MCF 10A (cell line): ENCODE results near the gene GSTO2. TPM values are rescaled to one million over a fixed set of nuclear protein-coding genes. Genes with fewer than 3 reads are reported as not detected.

Experiments
- BruUV-seq: library from RNA; stranded (reverse); fragments of 400-500 nt; replicated peaks from 2 replicates; lab custom pipeline; 2021; lab: Mats Ljungman, UMichigan
- CTCF ChIA-PET: fragments of 300-600 bp; sonication (Branson Sonifier 250); formaldehyde crosslinking; extraction: SDS; loops from one replicate; lab custom pipeline; 2021; ENCODE audit warnings: antibody characterized with exemption, inconsistent platforms; lab: Yijun Ruan, JAX
- POLR2A ChIA-PET: fragments of 300-600, 350-650 bp; sonication (Branson Sonifier 250); formaldehyde crosslinking; extraction: SDS; loops from one replicate; lab custom pipeline; 2020; ENCODE audit warnings: antibody characterized with exemption, inconsistent platforms; lab: Yijun Ruan, JAX
- DNase-seq: peaks from one replicate; pipeline ENCODE4 v3.0.0-alpha.2; 2018; ENCODE audit not compliant: unreplicated experiment
- H3K27ac Mint-ChIP-seq: one replicate; pipeline ENCODE4 v1.8.0; 2022; ENCODE audit warnings: mild to moderate bottlenecking, low read depth, mixed read lengths; ENCODE audit not compliant: unreplicated experiment
- H3K27me3 Mint-ChIP-seq: one replicate; pipeline ENCODE4 v1.8.0; 2022; ENCODE audit warnings: mixed read lengths; ENCODE audit not compliant: insufficient read depth, unreplicated experiment
- H3K36me3 Mint-ChIP-seq: one replicate; pipeline ENCODE4 v1.8.0; 2022; ENCODE audit warnings: mild to moderate bottlenecking, moderate library complexity, mixed read lengths; ENCODE audit not compliant: insufficient read depth, unreplicated experiment
- H3K4me1 Mint-ChIP-seq: one replicate; pipeline ENCODE4 v1.8.0; 2022; ENCODE audit warnings: mixed read lengths; ENCODE audit not compliant: insufficient read depth, unreplicated experiment
- H3K4me3 Mint-ChIP-seq: one replicate; pipeline ENCODE4 v1.8.0; 2022; ENCODE audit warnings: mild to moderate bottlenecking, moderate library complexity, mixed read lengths; ENCODE audit not compliant: unreplicated experiment
- H3K9me3 Mint-ChIP-seq: one replicate; pipeline ENCODE4 v1.8.0; 2022; ENCODE audit warnings: mixed read lengths; ENCODE audit not compliant: unreplicated experiment
- CTCF ChIP-seq: fragments of 200-600 bp; IDR thresholded peaks from one replicate; pipeline ENCODE4 v1.8.0; 2022; ENCODE audit warnings: antibody characterized with exemption, mild to moderate bottlenecking; ENCODE audit not compliant: unreplicated experiment
- intact Hi-C: fragments of 100-400 bp; cut with micrococcal nuclease; formaldehyde crosslinking; loops from 2 replicates; pipeline ENCODE4 v1.14.1; 2022
- total RNA-seq: library from RNA; stranded (reverse); gene quantifications from 2 replicates; pipeline ENCODE4 v1.2.3, GENCODE V29; 2022

GSTO2 gene
- total RNA-seq, 1 experiment from 2014 or later, result 40.9 TPM

- CTCF ChIA-PET, result interaction anchor here (0.8 to 14.7 kb wide), 2 partner anchors 15 to 34 kb away, joined by 4 to 139 read pairs; partner anchors contain the start of gene GSTO2
- POLR2A ChIA-PET, result interaction anchor here (0.7 to 5.8 kb wide), 12 partner anchors 9 to 1612 kb away, joined by 3 to 56 read pairs (median 10); partner anchors contain the start of genes GSTO2, ITPRIP and SFR1
- peaks cover 46% of the 10 kb centered on the region for H3K4me1 Mint-ChIP-seq
- no peaks in the 10 kb centered on the region for H3K27me3 Mint-ChIP-seq
- H3K9me3 Mint-ChIP-seq, result no peaks in the 10 kb centered on the region
- no TSS peak for BruUV-seq
- H3K27ac Mint-ChIP-seq, result no peak overlapping the region
- intact Hi-C loops, result no loop called here
- H3K4me3 Mint-ChIP-seq, result peak overlapping the region; percentile 80
- no peak for TF ChIP-seq CTCF
- DNase-seq, result peak; percentile 40
- peaks cover 62% of the 10 kb centered on the region for H3K36me3 Mint-ChIP-seq
These were observed 11.7 kb upstream of the GSTO2 start for GRCh38 chr10:104257235-104257634.

- H3K4me1 Mint-ChIP-seq, result peaks cover 43% of the 10 kb centered on the region
- BruUV-seq, result no TSS peak
- ChIA-PET POLR2A (interaction anchor here (0.9 to 5.8 kb wide), 5 partner anchors 9 to 80 kb away, joined by 3 to 56 read pairs (median 13); partner anchors contain the start of genes GSTO2 and ITPRIP), CTCF (interaction anchor here (0.6 to 14.7 kb wide), 5 partner anchors 14 to 923 kb away, joined by 3 to 139 read pairs (median 3); partner anchors contain the start of gene GSTO2)
- no peaks in the 10 kb centered on the region for H3K27me3 Mint-ChIP-seq
- TF ChIP-seq CTCF, result no peak
- no peaks in the 10 kb centered on the region for H3K9me3 Mint-ChIP-seq
- intact Hi-C loops, result no loop called here
- no peak for DNase-seq
- H3K4me3 Mint-ChIP-seq, result no peak overlapping the region
- H3K36me3 Mint-ChIP-seq, result peaks cover 71% of the 10 kb centered on the region
- H3K27ac Mint-ChIP-seq, result no peak overlapping the region
These were observed 10.8 kb upstream of the GSTO2 start for GRCh38 chr10:104258209-104258608.

- intact Hi-C loops, result no loop called here
- H3K27me3 Mint-ChIP-seq, result no peaks in the 10 kb centered on the region
- CTCF ChIA-PET, result interaction anchor here (0.5 to 14.7 kb wide), 3 partner anchors 9 to 34 kb away, joined by 3 to 139 read pairs (median 4); partner anchors contain the start of gene GSTO2
- TF ChIP-seq CTCF, result no peak
- POLR2A ChIA-PET, result interaction anchor here (0.7 to 1.7 kb wide), 8 partner anchors 8 to 404 kb away, joined by 3 to 11 read pairs (median 3); partner anchors contain the start of genes CFAP43, GSTO2, SFR1 and SH3PXD2A
- H3K27ac Mint-ChIP-seq, result peak overlapping the region; percentile 89
- H3K4me3 Mint-ChIP-seq, result no peak overlapping the region
- H3K36me3 Mint-ChIP-seq, result peaks cover 84% of the 10 kb centered on the region
- BruUV-seq, result no TSS peak
- no peak for DNase-seq
- H3K9me3 Mint-ChIP-seq, result no peaks in the 10 kb centered on the region
- H3K4me1 Mint-ChIP-seq, result peaks cover 30% of the 10 kb centered on the region
These were observed 9.5 kb upstream of the GSTO2 start for GRCh38 chr10:104259456-104259855.

- no peak for DNase-seq
- no peak for TF ChIP-seq CTCF
- intact Hi-C loops, result no loop called here
- Mint-ChIP-seq H3K27me3 (no peaks in the 10 kb centered on the region), H3K4me1 (peaks cover 29% of the 10 kb centered on the region), H3K4me3 (no peak overlapping the region), H3K9me3 (no peaks in the 10 kb centered on the region), H3K27ac (peak overlapping the region; percentile 89), H3K36me3 (peaks cover 84% of the 10 kb centered on the region)
- CTCF ChIA-PET, result interaction anchor here (0.5 to 14.7 kb wide), 5 partner anchors 12 to 402 kb away, joined by 3 to 139 read pairs (median 4); partner anchors contain the start of gene GSTO2
- no TSS peak for BruUV-seq
- POLR2A ChIA-PET, result interaction anchor here (0.7 to 3.4 kb wide), 7 partner anchors 8 to 405 kb away, joined by 3 to 12 read pairs (median 3); partner anchors contain the start of genes GSTO2, SFR1 and SH3PXD2A
These were observed 8.8 kb upstream of the GSTO2 start for GRCh38 chr10:104259999-104260774.
